CD4-positive, alpha-beta T cell treated with Interleukin-21 for 1 hour (primary cell): ENCODE results near the gene ERBB2.
A peak's percentile ranks its signal among the peaks of the same experiment; 100 is the strongest.

Experiments
- DNase-seq: peaks from one replicate; pipeline ENCODE4 v3.0.0-alpha.2; 2020

Gene ERBB2

DNA sequence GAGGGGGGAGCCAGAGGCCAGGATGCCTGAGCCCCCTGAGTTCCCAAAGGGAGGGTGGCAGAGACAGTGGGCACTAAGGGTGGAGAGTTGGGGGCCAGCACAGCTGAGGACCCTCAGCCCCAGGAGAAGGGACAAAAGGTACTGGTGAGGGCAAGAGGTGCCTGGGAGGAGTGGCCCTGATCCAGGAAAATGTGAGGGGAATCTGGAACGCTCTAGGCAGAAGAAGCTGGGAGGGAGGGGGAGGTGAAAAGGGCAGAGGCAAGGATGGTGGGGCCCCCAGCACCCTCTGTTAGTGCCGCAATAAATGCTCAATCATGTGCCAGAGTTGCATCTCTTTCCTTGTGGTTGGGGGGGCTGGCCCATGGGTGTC, 33.6 kb upstream of the ERBB2 start:
- no peak for DNase-seq

DNA sequence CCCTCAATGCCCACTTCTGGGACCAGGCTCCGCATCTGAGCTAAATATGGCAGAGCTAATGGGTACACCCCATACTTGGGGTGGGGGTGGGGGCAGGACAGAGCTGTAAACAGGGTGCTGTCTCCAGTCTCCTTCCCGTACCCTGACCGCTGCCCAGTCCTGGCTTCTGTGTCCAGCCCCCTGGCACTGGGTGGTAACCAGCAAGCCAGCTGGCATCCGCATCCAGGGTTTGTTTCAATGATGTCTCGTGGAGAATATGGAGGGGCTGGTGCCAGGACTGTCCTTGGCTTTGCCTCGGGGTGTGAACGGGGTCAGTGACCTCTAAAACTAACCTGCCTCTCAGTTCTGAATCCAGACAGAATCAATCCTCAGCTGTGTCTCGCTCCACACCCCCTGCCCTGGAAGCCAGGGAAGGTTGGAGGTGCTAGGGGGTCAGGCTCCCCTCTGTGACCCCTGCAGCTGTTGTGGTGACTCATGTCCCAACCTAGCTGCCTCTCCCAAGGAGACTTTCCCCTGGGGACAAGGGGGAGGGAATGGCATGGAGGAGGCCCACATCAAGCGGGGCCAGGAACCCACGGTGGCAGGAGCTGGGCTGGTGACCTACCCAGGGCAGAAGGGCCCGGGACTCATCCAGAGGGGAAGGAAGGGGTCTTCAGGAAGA, 33.1 kb upstream of the ERBB2 start:
- no peak for DNase-seq

DNA sequence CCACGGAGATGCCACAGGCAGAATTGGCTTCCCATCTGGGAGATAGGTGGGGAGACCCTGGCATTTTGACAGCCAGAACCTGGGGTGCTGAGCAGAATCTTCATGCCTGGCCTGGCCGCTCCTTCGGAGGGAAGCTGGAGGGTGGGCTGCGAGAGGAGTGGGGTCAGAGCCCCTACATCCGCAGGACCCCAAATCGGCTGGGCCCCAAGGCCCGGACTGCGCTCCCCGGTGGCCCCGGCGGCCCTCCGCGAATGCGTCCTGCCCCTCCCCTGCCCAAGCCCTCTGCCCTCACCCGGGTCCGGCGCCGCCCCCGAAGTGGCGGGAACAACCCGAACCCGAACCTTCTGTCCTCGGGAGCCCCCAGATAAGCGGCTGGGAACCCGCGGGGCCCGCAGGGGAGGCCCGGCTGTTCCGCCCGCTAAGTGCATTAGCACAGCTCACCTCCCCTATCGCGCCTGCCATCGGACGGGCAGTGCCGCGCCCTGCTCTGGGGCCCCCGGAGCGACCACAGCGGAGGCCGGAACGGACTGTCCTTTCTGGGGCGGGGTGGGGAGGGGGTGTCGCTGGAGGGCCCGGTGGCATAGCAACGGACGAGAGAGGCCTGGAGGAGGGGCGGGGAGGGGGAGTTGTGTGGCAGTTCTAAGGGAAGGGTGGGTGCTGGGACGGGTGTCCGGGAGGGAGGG, 32.5 kb upstream of the ERBB2 start:
- no peak for DNase-seq

- peak; percentile 66 for DNase-seq
Measured at GRCh38 chr17:39667945-39668924, 31.6 kb upstream of the ERBB2 start, which contains the start of gene PNMT. Gene PNMT (plus strand): TSS chr17:39668453. CDS start chr17:39668476, 23 bp downstream.

DNA sequence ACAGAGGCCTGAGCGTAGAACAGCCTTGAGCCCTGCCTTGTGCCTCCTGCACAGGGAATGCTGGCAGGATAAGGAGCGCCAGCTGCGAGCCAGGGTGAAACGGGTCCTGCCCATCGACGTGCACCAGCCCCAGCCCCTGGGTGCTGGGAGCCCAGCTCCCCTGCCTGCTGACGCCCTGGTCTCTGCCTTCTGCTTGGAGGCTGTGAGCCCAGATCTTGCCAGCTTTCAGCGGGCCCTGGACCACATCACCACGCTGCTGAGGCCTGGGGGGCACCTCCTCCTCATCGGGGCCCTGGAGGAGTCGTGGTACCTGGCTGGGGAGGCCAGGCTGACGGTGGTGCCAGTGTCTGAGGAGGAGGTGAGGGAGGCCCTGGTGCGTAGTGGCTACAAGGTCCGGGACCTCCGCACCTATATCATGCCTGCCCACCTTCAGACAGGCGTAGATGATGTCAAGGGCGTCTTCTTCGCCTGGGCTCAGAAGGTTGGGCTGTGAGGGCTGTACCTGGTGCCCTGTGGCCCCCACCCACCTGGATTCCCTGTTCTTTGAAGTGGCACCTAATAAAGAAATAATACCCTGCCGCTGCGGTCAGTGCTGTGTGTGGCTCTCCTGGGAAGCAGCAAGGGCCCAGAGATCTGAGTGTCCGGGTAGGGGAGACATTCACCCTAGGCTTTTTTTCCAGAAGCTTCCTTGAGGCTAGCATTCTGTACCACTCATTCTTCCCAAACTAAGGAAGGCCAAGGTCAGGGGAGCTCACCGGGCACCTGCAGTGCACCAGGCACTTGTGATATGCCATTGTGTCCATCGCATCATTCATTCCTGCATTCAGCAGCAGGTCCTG, 29.7 kb upstream of the ERBB2 start:
- no peak for DNase-seq

DNA sequence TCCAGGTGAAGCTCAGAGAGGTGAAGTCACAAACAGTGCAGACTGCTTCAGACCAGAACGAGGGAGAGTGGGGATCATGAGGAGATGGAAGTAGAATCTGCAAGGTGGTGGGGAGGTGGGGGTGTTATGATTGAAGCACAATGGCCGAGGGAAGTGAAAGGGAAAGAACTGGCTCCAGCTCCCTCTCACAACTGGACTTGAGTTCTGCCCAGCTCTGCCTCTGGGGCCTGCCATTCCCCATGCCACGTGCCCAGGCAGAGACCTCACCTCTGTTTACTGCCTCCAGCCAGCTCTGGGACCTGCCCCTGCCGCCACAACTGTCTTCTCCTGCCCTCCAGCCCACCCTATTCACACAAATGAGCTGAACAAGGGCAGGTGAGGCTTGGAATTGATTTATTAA, 29.1 kb upstream of the ERBB2 start:
- DNase-seq, result no peak

GRCh38 chr17:39671651-39672521, 28.0 kb upstream of the ERBB2 start:
- DNase-seq, result peak; percentile 17

- no peak for DNase-seq
Measured at GRCh38 chr17:39672522-39673334, 27.1 kb upstream of the ERBB2 start.

DNA sequence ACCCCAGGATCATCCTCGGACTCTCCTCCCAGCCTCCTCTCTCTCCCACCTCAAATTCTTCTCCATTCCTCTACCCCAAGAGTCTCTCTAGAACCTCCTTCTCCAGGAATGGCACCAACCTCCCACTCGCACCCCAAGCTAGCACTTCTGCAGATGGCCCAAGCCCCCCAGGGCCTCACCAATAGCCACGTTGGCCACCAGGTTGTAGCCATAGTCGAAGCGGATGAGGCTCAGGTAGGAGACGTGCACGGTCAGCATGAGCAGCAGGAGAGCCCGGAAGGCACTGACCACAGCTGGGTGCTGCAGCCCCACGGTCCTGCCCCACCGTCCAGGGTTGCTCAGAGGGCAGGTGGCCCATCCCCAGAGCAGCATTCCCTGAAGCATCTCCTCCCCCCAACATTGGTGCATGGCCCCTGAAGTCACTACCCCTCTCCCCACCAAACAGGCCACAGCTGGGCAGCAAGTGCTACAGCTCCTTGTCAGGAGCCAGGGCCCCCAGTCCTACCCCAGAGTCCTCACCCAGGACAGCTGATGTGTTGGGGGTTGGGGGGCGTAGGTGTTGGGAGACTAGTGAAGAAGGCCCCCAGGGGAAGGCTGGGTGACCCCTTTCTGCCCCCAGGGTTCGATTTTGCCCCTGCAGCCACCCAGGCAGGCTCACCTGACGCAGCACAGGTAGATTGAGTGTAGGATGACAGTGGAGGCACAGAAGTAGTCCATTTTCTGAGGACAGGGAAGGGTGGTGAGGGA, 26.4 kb upstream of the ERBB2 start:
- DNase-seq, result no peak

DNA sequence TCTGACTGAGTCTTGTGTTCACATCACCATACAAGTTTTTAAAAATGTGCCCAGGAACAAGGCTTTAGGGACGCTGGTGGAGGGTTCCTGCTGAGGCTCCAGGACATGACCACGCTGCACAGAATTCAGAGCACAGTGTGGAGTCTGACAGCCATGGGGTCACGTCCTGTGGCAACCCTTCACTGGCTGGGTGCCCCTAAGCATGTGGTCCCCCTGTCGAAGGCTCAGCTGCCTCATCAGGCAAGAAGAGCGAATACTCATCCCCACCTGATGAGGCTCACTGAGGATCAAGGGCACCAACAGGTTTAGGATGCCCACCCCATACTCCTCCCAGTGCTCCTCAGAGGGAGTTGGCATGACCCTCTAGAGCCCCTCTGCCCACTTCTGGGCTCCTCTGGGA, 25.7 kb upstream of the ERBB2 start:
- DNase-seq, result no peak

- no peak for DNase-seq
Measured at GRCh38 chr17:39674702-39675389, 25.0 kb upstream of the ERBB2 start.

DNA sequence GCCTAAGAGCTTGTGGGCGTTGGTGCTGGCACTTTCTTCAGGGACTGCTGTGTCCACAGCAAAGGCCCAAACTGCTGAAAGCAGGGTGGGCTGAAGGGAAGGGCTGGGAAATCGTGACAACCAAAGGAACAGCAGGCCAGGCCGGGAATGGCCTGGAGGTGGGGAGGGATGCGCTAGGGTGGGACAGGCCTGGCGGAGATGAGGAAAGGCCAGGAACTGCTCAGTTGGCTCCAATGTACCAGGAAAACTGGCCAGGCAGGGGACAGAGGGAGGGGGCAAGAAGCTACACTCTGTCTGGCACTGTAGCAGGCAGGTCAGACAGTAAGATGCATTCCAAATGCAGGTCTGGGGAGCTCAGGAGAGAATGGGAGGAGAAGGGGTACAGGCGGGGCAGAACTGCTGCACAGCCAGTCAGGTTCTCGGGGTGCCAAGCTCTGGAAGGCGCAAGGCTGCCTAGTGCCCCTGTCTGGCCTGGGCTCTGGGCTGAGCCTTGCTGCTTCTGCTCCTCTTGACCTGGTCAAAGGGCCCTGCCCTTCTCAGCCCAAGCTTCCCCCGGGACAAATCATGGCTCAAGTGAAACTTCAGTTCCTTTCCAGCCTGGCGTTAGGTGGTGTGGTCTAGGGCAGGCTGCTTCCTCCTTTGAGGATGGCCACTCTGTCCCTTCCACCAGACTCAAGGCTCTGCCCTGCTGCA, 24.3 kb upstream of the ERBB2 start:
- no peak for DNase-seq

- DNase-seq, result peak; percentile 71
Measured at GRCh38 chr17:39676198-39676819, 23.6 kb upstream of the ERBB2 start.

DNA sequence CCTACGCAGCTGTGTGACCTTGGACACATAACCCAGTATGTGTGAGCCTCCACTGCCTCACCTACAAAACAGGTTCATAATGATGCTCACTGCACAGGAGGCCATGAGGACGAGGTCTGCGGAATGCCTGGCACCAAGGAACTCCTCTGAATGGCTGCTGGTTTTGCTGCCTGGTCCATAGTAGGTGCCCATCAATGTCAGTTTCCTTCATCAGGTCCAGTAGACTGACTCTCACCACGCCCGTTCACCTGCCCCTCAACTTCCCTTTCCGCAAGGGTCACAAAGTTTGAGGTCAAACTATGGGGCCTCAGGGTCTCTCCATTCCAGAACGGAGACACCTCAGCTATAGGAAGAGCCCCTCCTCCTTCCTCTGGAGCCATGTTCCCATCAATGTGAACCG, 22.8 kb upstream of the ERBB2 start:
- no peak for DNase-seq

- DNase-seq, result no peak
Measured at GRCh38 chr17:39677542-39678339, 22.1 kb upstream of the ERBB2 start.

GRCh38 chr17:39678340-39679116, 21.3 kb upstream of the ERBB2 start:
- no peak for DNase-seq
